ENCODE measurements around the gene DNAJB2.
"Not testable (repeated sequence)": the region's sequence is repeated elsewhere in the genome, so short reads cannot be mapped to it uniquely, and the experiment has no call there.

Gene DNAJB2

DNA sequence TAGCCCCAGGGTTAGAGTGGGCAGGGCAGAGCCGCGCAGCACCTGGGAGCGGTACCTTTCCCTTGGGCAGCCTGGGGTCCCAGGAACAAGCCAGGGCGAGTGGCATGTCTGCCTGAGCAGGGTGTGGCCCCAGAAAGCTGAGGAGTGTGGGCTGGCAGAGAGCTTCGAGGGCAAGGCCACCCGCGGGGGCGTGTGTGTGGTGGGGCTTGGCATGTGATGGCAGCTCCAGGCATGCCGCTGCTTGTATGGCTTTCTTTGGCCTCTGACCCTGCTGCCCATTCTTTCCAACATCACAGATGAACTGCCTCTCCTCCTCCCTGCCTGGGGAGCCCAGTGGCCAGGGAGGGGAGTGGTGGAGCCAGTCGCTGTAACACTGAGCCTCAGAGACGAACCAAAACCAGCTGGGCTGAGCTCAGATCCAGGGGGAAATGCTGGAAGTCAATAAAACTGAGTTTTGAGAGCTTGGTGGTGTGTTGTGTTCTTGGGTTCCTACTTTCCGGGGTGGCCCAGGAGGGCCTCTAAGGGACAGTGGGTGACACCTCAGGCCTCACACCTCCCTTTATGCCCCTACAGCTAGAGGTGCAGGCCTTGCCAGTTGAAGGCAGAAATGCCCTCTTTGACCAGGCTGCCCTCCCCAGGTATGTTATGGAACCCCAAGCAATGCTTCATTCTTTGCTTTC, 7.4 kb downstream of the DNAJB2 start:
- no peak for DNase-seq

DNA sequence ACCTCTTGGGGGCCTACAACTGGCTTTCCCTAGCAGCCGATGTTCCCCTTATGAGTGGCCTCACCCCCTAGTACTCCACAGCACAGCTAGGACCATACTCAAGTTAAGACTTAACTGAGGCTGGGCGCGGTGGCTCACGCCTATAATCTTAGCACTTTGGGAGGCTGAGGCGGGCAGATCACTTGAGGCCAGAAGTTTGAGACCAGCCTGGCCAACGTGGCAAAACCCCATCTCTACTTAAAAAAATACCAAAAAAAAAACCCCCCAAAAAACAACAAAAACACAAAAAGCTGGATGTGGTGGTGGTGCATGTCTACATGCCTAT, 7.9 kb downstream of the DNAJB2 start:
- not testable (repeated sequence) for DNase-seq

DNA sequence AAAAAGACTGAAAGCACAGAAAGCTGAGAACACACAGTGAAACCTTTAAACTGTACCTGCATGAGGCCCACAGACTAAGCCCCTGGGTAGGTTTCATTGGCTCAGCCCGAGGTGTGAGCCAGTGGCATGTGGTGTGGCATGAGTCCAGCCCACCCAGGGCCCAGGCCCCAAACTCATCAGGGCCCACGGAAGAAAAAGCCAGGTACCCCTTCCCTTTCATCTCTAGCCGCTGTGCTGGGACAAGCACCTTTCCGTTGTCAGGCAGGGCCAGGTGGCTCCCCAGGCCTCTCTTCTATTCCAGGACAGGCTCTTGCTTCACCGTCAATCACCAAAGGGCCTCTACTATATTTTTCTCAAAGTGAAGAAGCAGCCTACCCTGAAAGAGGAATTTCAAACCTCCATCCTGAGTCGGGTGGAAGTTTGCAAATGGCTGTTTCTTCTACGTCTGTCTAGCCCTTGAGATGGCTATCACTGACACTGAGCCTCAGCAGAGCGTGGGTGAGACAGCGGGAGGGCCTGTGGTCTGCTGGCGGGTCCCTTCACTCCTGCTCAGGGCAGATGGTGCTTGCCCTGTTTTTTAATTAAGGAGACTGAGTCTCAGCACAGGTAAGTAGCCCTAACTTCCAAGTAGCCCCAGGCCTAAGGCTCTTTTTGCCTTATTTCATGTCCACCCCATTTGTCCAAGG, 8.6 kb downstream of the DNAJB2 start:
- no peak for DNase-seq

DNA sequence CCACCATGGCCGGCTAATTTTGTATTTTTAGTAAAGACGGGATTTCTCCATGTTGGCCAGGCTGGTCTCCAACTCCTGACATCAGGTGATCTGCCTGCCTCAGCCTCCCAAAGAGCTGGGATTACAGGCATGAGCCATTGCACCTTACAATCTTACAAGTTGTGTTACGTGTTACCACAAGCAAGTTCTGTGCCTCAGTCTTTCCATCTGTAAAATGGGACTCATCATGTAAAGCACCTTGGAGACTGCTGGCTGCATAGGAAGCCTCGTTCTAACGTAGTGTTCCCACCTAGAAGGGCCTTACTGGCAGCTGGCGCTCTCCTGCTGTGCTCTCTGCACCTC, 10.0 kb downstream of the DNAJB2 start:
- DNase-seq = no peak

DNA sequence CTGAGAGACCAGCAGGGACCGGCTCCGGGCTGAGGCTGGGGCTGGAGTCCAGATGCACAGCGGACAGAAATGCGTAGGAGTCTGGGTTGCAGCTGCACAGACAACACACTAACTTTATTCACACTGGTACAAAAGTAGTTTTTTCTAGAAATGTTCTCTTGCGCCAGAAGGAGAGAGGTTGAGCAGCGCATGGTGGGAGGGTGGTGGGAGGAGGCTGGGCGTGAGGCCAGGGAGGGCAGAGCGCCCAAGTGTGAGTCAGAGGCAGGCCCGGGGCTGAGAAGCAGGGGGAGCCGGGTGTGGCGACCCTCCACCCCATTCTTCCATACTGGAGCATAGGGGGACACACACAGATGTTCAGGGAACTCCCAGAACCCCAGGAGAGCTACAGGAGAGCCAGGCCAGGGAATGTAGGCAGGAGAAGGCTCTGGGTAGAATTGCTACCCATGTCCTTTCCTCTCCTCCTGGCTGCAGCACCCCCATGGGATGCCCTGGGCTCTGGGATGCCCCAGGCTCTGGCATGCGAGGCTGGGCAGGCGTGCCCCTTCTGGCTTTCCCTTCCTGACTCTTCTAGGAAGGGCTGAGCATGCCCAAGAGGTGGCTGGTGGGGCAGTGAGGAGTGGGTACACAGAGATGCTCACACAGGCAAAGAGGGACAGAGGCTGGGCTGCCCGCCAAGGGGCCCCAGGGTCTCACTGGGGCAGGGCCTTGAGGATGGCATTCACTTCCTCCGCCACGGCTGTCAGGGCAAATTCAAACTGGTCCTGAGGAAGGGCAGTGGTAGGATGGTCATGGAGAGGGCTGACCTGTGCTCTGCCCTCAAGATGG, 10.6 kb downstream of the DNAJB2 start:
- no peak for DNase-seq

DNA sequence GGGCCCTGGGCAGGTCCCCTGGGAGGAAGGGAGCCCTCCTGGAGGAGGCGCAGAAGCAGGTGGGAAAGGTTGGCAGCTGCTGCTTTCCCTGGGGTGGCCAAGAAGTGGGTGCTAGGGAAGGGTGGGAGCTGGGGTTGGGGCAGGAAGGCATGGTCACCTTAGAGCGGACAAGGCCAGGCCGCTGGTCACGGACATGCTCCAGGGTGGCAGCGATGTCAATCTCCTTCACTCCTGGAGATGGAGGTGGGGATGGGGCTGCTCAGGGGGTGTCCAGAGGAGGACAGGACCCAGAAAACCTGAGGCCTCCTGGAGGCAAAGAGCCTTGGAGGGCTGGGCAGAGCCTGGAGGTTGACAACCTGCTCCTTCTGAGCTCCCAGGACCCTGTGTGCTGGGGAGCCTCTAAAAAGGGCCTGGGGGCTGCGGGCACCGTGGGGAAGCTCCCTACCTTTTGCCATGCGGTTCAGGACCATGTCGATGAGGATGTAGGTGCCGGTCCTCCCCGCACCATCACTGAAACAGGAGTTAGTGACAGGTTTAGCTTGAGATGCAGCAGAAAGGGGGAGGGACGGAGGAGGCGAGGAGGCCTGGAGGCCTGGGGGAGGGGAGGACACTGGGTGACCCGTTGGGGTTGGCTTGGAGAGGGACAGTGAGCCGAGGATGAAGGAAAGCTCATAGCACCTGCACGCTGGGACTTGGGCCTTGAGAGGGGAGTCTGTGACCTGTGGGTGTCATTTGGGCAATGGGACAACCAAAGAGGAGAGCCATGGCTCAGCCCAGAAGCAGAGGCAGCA, 11.4 kb downstream of the DNAJB2 start:
- DNase-seq = no peak

DNA sequence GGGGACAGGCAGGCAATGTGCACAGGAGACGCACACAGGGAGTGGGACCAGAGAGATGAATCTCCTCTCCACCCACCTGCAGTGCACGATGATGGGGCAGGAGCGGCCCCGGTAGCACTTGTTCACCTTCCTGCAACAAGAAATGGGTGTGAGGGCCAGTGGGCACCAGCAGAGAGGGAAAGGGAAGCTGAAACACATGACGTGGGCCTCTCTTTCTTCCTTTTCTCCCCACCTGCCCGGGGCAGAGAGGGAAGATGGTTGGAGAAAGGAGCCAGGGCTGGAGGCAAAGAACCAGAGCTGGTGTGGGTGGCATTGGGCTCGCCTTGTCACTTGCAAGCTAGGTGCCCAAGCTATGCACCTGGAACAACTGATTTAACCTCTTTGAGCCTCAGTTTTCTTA, 12.2 kb downstream of the DNAJB2 start:
- no peak for DNase-seq

DNA sequence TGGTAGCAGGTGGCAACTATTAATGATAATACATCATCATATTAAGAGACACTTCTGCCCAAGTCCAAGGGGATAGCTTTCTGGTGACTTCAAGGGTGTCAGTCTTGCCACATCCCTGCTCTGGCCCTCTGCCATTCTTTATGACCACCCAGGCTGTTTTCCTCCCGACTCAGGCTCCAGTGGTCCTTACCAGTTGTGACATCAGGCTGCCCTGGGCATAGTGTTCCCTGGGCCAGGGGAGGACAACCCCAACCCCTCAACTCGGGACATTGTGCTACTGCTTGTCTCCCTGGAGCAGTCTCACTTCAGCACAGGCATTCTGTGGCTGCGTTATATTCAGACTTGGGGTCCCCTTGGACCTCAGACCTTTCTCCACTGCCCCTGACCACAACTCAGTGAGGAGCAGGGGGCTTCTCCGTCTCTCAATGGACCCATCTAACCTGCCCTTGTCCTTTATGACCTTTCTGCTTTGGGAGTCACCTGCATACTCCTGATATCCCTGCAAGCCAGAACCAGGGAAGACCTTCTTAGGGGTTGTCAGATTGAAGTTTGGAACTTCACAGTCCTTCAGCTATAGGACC, 12.8 kb downstream of the DNAJB2 start:
- no peak for DNase-seq

DNA sequence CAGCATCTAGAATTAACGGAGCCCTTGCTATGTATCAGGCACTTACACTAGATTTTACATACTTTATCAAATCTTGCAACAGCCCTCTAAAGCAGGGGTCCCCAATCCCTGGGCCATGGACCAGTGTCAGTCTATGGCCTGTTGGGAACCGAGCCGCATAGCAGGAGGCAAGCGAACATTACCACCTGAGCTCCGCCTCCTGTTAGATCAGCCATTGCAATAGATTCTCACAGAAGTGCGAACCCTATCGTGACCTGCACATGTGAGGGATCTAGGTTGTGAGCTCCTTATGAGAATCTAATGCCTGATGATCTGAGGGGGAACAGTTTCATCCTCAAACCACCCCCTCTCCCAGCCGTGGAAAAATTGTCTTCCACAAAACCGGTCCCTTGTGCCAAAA, 13.4 kb downstream of the DNAJB2 start:
- no peak for DNase-seq

DNA sequence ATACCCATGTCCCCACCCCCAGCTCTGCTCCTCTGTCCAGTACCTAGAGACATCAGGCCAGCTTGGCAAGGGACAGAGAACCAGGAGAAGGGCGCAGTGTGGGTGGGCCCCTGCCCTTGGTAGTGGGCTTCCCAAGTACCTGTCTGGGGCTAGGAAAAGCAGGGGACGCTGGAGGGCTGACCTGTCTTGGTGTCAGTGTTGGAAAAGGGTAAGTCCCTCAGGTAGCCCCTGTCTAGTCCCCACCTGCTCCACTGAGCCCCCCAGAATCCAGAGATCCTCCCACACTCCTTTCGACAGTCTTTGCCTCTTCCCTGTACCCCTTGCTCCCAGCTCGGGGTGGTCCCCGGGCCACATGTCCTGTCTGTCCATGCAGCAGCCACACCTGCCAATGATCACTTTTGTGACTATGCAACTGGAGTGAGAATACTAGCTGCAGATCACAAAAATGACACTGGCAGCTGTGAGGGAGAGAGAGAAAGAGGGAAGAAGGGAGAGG, 14.6 kb downstream of the DNAJB2 start:
- DNase-seq = no peak

DNA sequence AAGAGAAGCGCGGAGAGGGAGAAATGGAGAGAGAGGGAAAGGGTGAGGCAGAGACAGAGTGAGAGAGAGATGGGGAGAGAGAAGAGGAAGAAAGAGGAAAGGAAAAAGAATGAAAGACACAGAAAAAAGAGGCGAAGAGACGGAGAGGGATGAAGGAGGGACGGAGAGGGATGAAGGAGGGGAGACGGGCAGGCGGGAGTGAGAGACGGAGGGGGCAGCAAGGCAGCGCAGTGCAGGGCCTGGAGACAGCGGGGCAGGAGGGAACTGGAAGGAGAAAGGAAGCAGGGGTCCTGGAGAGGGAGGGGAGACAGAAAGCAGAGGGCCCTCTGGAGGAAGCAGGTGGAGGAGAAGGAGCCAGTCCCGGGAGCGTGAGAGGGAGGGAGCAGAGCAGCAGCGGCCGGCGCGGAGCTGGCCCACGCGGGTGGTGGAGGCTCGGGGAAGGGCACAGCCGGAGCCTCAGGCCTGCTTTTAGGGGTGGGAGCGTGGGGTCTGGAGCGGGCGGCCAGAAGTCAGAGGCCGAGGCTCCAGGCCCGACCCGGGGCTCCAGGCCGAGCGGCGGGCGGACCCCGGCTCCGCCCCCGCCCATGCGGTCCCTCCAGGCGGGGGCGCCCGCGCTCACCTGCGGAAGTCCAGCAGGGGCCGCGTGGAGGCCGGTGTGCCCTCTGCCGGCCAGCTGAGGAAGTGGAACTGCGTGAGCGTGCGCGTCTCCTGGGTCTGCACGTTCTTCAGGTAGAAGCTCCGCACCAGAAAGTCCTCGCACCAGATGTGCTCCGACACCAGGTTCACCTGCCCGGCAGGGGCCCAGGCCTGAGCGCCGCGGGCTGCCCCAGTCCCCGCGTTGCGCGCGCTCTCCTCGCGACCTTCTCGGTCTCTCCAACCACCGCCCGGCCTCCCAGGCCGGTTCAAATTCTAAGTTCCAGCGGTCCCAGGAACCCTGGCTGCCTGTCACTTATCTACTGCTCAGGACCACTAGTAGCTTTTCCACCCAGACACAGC, 15.5 kb downstream of the DNAJB2 start:
- peak; percentile 83 for DNase-seq

DNA sequence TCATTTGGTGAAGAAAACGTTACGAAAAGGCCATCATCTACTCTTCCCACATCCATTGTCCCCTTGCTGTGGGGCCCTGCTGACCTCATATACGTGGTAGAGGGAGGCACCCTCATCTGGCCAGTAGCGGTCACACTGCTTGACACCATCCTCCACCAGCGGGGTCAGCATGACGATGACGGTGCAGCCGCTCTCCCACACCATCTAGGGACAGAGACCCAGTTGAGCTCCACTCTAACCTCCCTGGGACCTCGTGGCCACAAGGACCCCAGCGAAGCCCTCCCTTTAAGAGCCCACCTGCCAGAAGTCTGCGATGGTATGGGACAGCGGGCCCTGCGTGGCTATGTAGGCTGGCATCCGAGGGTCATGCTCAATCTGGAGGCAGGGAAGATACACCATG, 17.0 kb downstream of the DNAJB2 start:
- DNase-seq = no peak

DNA sequence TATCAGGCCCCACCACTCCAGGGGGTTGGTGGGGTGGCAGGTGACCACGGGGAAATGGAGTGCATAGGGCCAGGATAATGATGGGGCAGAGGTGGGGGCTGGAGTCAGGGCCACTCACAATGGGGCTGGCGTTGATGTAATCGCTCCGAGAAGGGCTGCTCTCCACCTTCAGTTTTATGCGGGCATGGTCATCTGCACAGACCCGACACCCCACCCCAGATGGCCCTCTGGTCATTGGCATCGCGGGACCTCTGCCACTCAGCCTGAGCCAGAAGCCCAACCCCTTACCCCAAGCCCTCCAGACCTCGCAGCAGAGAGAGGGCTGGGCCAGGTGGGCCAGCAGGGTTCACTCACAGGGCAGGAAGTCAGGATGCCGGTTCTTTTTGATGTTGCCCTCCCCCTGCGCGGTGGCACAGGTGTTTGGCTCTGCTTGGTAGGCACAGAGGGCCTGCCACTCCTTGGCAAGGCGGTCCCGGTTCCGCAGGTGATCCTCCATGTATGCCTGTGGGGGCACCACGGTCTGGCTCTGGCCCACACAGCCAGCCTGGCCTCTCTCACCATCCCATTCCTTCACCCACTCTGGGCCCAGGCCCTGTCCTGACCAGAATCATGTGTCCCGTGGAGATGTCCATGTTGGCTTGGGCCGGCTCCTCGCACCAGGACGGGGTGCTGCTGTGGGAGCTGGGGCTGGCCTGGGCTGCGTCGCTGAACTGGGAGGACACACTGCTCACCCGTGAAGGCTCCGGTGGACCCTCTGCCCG, 17.6 kb downstream of the DNAJB2 start:
- no peak for DNase-seq

DNA sequence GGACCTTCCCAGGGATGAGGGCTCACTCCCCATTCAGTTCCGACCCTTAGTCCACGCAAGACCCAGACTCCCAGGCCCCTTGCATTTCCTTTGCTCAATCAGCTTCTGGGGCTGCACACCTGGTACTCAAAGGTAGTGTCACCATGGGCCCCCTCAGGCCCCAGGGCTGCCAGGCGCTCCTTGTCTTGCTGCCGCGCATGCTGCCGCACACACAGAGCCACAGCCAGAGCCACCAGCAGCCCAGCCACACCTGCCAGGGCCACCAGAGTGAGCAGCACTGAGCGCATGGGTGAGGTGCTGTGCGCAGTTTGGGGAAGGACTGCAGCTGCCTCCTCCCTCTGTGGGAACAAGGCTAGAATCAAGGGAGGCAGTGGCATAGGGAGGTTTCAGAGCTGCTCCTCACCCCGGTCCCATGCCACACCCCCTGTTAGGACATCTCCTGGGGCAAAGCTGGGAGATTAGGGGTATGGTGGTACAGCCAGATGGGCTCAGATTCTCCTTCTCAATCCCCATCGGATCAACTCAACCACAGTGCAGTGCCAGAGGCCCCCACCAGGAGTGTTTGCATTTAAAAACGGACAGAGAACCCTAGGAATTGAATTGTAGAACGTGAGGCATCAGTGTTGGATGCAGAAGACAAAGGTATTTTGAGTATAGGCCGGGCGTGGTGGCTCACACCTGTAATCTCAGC, 18.7 kb downstream of the DNAJB2 start:
- DNase-seq = no peak

DNA sequence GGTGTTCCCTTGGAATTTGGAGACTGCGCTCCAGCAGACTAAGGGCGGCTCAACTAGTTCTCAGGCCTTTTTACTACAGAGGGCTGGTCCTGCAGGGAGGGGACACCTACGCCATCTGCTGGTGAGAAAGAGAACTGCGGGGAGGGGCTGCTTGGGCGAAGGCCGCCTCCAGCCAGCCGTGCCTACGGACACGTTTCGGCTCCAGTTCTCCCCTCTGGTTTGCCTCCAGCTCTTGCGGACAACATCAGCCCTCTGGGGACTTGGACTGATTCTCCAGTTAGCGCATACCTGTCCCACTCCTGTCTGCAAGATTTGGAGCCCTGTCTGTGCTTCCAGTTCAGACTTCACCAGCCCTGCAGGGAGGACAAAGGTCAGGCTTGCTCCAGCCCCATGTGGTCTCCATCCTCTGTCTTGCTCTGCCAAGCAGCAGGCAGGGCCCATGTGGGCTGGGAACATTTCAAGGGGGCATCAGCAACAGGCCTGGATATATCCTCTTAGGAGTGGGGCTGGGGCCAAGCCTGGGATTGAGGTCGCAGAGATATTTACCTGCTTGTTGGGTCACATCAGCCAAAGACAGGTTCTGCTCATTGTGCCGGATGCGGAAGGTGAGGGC, 19.7 kb downstream of the DNAJB2 start:
- peak; percentile 91 for DNase-seq

DNA sequence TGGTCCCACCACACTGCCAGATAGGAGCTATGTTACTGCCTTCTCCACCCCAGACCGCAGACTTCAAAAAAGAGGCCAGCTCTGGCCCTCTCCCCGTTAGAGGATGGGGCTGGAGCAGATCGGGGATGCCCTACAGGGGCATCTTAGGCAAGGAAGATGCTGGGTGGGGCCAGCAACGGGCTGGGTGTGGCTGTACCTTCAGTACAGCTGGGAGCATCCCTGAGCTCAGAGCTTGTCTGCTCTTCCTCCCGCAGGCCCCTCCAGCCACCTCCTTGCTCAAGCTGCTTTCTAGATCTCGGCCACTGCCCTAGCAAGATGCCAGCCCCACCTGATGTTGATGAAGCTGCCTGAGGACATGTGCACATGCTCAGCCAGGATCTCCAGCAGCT, 20.2 kb downstream of the DNAJB2 start:
- no peak for DNase-seq

DNA sequence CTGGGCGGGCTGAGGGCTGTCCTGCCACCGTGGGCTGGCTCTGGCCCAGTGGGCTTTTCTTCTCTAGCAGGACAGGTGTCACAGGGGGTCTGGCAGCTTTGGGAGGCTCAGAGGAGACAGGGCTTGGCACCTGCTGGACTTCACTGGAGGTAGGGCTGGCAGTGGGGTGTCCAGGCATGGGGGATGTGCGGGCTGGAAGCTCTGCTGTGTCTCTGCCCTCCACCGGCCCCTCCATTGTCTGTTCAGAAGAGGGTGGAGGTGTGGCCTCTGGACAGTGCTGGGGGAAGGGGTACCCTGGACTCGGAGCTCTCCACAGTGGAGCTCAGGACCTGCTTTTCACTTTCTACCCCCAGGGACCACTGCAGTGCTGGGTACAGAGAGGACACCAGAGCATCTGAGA, 20.9 kb downstream of the DNAJB2 start:
- DNase-seq = no peak

DNA sequence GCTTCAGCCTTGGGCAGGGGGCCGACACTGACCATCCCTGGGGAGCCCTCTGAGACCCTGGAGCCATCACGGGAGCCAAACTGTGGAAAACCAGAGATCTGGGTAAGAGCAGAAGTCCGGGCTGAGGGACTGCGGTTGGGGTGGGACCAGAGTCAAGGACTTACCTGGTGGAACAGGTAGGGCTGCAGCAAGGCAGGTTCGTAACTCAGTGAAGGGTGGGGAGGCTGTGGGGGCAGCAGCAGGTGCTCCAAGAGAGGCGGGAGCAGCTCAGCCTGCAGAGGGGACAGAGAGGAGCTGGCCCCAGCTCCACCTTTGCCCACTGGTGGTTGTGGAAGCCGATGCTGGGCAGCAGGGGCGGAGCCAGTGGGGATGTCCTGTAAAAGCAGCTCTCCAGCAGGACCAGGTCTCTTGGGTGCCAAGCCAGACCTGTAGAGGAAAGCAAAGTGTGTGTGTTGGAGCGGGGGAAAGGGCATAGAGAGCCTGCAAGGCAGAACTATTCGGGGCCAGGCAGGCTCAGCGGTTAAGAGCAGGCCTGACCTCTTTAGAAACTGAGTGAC, 23.3 kb downstream of the DNAJB2 start:
- DNase-seq = no peak

DNA sequence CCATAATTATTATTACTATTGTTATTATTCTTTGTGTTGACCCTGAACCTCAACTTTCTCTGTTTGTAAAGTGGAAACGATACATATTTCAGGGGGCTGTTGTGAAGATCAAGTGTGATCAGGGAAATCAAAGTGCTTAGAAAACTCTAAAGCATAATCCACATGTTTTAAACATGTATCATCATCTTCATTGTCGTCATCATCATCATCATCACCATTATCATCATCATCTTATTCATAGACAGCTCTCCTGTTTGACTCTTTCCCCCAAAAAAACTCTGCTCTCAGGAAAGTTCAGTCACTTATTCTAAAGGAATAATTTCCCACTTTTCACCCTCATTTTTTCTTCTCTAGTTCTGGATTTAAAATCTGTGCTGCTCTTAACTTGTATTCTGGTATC, 25.1 kb downstream of the DNAJB2 start:
- no peak for DNase-seq
